NK-92 (cell line): ENCODE measurements around the gene HSPG2.
"Not testable (repeated sequence)": the region's sequence is repeated elsewhere in the genome, so short reads cannot be mapped to it uniquely, and the experiment has no call there.

Experiments used
- DNase-seq: peaks from one replicate; lab custom pipeline; 2025; ENCODE audit not compliant: unreplicated experiment; lab: John Stamatoyannopoulos, UW

Gene HSPG2

DNA sequence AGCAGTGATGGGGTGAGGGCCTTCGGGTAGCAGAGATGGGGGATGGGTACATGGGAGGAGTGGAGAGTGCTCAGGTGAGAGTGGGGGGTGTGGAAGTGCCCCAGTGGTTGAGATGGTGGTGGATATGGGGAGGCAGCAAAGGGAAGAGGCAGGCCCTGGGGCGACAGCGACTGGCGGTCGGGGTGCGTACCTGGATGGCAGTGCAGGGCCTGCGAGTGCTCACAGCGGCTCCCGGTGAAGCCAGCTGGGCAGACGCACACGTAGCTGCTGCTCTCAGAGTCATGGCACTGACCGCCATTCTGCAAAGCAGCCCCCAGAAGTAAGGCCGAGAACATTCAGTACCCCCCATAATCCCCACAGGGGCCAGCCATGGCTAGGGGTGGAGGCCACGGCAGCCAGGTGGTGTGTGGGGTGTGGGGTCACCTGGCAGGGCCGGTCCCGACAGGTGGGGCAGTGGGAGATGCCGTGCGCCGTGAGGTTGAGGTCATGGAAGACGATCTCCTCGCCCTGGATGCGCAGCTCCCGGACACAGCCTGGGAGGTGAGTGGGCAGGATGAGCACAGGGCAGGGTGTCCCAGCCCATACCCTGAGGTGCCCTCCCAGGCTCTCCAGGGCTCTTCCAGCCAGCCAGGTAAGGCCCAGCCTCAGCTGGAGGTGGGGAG is 106.2 kb downstream of the HSPG2 start:
- no peak for DNase-seq

DNA sequence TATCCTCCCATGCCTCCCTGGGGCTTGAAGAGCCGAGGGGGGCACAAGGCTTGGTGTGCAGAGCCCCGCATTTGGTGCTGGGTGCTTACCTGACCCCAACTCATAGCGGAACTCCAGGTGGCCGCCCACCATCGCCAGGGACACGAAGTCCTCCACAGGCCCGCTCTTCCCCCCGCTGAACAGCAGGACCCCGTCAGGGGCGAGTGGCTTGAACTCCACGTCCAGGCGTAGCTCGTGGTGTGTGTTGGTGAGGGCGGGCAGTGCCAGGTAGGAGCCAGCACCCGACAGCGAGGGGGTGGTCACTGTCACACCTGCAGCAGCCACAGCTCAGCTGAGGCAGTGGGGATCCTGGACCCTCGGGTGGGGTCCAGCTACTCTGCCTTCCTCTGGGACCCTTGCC is 107.8 kb downstream of the HSPG2 start:
- no peak for DNase-seq

DNA sequence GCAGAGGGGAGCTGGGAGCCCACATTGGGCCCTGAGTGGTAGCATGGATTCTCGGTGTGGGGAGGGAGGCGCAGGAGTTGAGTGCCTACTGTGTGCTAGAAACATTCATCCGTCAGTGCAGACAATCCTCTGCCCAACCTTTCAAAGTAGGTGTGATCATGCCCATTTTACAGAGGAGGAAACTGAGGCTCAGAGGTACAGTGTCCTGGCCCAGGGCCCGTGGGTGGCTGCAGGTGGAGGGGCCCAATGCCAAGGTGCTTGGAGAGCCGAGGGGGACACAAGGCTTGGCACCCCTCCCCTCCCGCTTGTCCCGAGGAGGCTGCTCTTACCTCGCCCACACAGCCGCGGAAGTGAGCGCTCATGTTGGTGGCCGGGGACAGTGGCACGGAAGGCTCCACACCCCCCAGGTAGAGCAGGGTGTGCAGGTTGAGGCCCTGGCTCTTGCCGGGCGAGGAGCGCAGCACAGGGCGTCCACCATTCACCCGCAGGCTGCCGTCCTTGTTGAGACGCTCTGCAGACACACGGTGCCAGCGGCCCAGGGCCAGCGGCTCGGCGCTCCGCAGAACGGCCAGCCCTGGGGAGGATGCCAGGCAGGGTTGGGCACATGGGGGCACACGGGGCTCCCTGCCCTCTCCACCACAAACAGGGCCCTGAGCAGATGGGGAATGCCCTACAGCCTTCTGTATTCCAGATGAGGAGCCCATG is 108.5 kb downstream of the HSPG2 start:
- DNase-seq, result no peak

DNA sequence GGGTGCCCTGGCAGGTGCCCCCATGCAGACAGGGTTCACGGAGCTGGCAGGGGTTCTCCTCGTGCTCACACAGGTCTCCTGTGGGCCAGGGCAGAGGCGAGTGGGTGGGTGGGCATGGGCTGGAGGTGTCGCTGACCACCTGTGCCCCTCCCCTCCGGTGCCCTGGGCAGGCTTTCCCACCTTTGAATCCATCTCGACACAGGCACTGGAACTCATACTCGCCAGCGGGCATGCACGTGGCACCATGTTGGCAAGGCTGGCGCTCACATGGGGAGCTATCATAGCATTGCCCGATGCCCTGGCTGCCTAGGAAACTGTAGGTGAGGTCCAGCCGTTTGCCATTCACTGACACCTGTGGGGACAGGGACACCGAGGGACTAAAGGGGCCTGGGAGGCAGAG is 109.0 kb downstream of the HSPG2 start:
- no peak for DNase-seq

DNA sequence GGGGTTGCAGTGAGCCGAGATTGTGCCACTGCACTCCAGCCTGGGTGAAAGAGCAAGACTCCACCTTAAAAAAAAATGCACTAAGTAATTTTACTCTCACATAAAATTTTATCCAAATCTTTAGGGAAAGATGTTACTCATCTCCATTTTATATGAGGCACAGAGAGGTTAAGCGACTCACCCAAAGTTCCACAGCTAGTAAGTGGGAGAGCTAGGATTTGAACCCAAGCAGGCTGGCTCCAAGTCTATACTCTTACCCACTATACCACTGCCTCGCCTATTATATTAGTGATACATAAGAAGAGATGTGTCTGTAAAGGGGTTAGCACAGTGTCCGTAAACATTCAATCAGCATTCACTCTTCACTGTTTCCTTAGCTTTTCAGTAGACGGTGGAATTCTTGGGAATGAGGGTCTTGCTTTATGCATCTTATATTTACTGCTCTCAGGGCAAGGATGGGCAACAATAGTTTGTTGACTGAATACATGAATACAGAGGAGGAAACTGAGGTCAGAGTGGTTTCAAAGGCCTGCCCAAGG is 109.9 kb downstream of the HSPG2 start:
- DNase-seq, result no peak

DNA sequence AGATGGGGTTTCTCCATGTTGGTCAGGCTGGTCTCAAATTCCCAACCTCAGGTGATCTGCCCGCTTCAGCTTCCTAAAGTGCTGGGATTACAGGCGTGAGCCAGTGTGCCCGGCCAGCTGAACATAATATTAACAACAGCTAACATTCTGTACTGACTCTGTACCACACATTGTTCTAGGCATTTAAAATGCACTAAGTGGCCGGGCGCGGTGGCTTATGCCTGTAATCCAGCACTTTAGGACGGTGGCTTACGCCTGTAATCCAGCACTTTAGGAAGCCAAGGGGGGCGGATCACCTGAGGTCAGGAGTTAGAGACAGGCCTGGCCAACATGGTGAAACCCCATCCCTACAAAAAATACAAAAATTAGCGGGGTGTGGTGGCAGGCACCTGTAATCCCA is 110.4 kb downstream of the HSPG2 start:
- not testable (repeated sequence) for DNase-seq

DNA sequence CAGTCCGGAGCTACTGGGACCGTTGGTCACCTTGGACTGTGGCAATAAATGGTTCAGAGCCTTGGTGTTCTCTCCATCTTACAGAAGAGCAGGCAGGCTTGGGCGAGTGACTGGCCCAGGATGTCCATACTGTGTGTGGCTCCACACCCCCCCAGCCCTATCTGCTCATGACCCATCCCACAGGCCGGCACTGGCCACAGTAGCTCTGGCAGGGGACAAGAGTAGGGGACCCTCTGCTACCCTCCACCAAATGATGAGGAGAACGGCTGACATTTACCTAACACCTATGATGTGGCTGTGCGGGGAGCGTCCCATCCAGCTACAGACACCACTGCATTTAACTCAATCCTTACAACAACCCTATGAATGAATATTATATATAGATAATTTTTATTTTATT is 111.7 kb downstream of the HSPG2 start:
- DNase-seq, result no peak

DNA sequence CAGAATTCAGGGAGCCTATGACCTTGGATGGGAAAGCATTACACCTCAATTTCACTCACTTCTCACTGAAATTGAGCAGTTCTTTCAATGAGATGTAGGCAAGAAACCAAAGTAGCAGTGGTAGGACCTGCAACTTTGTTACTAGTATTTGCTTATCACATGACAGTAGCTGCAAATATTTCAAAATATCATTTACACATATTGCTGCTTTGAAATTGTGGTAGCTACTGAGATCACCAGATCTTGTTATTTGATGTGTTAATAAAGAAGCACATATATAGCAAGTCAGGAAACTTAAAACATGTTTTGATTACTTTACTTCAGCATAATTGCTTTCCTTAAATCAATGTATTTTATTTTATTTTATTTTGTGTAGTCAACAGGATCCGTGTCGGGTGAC is 112.2 kb downstream of the HSPG2 start:
- DNase-seq, result no peak

DNA sequence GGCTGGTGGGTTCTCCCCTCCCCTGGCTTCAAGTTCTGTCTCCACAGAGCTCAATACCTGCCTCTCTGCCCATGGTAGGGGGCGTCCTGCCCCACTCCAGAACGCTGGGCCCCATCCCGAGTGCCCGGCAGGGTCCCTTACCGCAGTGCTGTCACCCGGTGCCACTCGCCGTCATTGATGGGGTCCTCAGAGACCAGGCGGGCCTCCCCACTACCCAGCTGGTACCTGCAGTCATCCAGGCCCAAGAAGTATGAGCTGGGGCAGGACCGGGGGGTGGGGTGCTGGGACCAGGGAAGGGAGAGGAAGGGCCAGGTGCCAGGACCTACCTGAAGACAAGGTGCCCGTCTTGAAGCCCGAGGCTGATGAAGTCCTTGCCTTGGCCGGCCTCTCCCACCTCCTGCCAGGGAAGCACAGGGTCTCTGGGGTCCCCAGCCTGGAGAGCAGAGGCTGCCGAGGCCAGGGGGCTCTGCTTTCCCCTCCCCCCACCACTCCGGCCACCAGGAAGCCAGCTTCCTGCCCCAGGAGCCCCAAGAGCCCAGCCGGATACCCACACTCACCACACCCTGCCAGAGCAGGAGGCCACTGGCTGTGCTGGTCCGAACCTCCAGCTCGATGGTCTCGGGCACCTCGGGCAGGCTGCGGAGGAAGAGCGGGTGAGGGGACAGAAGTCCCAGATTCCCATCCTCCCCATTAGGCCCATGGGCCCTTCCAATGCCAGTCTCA is 113.0 kb downstream of the HSPG2 start:
- DNase-seq, result no peak

DNA sequence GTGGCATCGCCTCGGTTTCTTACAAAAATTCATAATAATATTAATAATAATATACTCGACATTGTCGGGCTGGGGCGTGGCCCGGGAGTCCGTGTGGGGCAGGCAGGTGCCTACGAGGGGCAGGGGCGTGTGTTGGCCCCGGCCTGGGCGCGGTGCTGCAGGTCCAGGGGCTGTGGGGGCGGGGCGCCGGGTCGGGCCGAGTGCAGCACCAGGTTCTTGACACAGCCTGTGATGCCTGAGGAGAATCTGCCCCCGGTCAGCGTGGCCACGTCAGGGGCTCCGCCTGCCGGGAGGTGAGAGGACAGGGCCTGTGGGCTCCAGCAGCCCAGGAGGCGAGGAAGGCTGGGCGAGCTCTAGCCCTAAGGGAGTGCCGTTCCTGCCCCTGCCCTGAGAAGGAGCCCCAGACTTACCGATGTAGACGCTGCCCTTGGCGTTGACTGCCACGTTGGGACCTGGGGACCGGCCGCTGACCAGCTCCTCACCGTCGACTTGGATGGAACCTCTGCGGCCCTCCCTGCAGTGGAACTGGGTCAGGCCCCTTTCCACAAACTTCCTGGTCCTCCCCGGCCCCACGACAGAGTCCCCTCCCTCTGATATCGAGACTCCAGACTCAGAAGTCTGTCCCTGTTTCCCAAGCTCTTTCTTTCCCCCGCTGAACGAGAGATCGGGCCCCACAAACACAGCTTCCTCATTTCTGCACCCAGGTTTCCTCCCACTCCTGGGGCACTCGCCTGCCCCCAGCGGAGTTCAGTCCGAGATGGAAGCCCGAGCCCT is 113.7 kb downstream of the HSPG2 start:
- DNase-seq, result no peak

DNA sequence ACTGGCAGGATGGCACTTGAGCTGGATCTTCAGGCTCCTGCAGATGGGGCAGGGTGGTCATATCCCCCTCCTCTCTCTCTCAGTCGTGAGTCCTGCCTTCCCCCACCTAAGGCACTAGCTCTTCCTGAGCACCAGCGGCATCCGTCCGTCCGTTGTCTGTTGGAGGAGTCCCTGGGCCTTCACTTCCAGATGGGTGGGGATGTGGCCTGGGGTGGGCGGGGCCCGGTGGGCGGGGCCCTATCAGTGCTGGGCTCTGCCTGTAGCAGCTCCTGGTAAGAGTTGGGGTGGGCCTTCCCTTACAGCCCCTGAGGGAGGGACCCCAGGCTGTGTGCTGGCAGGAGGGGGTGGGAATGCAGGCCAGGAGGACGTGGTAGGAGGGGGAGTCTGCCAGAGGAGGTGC is 114.8 kb downstream of the HSPG2 start:
- no peak for DNase-seq

DNA sequence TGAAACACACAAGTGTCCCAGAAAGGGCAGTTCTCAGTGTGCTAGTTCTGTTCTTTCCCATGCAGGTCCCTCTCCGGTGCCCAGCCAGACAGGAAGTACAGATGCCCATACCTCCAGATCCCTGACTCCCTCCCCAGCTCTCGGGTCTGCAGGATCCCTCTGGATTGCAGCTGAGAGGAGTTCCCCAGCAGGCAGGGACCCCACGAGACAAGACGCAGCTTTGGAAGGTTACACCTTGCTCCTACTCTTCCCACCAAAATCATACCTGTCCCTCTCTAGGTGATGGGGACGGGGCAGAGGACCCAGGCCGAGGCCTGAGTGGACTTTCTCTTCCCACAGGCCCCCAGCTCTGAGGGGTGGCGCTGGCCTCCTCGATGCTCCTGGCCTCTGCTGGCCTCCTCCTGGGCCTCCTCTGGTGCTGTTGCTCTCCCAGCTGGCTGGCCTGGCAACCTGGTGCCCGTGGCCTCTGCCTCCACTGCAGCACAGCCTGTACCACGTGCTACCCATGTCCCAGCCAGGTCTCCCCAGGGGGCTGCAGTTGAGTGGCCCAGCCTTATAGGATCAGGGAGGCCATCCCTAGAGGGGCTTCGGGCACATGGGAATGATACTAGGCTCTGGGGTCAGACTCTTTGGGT is 115.6 kb downstream of the HSPG2 start:
- no peak for DNase-seq

DNA sequence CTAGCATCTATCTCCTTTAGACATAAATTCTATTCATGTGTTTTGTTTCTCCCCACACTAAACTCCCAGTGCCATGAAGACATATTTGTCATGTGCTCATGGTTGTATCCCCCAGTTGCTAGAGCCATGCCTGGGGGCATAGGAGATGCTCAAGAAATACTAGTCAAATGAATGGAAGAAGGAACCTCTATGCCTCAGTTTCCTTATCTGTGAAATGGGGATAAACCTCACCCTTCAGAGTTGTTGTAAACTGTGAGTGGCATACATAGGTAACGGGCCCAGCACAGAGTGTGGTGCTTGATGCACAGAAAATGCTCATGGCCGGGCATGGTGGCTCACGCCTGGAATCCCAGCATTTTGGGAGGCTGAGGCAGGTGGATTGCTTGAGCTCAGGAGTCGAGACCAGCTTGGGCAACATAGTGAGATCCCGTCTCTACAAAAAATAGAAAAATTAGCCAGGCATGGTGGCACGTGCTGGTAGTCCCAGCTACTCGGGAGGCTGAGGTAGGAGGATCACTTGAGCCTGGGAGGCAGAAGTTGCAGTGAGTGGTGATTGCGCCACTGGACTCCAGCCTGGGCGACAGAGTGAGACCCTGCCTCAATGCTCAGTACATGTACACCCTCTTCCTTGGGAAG is 116.4 kb downstream of the HSPG2 start:
- no peak for DNase-seq

DNA sequence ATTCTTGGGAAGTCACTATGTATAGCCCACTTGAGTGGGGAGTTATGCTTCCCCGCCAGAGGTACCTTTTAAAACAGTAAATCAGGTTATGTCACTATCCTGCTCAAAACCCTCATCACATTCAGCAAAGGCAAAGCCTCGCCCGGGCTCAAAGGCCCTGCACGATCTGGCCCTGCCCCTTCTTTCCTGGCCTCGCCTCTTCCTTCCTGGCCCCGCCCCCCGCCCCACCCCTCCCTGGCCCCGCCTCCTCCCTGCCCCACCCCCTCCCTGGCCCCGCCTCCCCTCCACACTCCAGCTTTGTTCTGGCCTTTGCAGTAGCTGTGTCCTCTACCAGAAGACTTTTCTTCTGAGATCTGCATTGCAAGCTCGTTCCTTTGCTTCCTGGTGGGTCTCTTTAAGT is 118.5 kb downstream of the HSPG2 start:
- DNase-seq, result no peak

DNA sequence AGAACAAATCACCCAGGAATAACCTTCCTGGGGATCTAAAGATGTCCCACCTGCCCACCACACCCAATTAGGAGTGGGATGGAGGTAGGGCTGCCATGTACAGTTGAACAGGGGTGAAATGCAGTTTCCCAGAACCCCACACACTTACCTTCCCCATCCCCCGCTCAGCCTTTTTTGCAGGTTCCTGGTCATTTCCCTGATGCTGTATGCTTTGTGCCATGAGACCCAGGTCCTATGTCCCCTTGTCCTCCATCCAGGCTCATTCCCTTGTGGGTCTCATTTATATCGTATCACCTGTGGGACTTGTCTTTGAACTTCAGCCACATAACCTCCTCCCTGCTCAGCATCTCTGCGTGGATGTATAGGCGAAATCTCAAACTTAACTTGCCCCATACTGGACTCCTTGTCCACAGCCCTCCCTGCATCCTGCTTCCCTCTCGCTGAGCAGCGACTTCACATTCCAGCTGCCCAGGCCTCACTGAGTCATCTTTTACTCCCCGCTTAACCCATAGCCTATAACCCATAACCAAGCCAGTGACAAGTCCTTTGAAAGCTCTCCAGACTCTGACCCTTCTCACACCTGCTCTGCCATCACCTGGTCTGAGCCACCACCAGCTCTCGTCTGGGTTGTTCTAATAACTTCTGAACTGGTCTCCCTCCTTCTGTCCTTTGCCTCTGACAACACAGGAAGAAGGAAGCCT is 120.4 kb downstream of the HSPG2 start:
- no peak for DNase-seq

DNA sequence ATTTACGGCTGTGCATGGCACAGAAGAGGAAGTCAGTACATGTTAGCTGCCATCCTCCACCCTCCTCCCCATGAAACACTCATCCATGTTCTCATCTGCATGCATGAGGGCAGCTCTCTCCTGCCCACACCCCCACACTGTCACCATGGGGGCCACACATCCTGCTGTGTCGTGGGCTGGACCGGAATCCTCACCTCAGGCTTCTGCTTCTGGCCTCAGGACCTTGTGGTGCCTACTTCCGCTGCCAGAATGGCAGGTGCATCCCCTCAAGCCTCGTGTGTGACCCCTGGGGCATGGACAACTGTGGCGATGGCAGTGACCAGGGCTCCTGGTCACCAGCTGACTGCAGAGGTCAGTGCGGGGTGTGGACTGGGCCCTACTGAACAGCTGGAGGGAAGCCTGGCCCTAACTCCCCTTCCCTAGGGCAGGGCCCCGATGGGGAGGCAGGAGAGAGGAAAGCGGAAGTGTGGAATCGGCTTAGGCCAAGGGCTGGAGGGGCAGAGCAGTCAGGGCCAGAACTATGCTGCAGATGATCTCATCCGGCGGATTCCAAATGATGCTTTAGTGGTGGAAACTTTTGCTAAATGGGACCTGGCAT is 121.3 kb downstream of the HSPG2 start:
- no peak for DNase-seq

DNA sequence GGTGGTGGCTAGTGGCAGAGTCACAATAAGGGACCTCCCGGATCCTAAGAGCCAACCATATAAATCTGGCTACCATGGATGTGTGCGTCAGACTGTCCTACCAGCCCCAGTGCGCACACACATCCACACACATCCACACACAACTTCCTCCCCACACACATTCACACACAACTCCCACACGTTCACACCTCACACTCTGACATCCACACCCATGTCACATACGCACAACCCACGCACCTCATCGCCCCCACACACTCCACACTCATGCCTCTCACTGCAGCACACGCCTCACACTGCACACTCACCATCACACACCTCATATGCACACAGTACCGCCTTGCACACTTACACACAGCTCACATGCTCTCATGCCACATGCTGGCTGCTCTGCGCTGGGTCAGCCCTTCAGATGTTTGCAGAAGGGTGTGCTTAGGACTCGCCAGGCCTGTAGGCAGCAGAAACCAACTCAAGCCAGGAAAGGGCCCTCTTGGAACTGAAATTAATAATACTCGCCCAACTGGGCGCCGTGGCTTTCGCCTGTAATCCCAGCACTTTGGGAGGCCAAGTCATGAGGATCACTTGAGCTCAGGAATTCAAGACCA is 122.0 kb downstream of the HSPG2 start:
- DNase-seq, result no peak

DNA sequence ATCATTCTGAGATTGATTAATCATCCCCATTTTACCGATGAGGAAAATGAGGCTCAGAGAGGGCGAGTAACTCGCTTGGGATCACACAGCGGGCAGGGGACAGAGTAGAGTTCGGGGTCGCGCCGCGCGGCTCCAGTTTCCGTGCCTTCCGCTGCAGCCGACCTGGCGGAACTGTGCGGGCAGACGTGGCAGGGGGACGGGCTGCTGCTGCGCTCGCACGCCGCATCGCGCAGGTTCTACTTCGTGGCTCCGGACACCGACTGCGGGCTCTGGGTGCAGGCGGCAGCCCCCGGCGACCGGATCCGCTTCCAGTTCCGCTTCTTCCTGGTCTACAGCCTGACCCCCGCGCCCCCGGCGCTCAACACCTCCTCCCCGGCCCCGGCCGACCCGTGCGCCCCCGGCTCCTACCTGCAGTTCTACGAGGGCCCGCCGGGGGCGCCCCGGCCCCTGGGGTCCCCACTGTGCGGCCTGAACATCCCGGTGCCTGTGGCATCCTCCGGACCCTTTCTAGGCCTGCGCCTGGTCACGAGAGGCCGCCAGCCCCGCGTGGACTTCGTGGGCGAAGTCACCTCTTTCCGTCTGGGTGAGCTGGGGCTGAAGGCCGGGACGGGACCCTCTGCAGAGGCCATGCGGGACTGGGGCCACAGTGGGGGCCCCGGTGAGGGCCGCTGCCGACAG is 122.7 kb downstream of the HSPG2 start:
- DNase-seq, result no peak
